ENCODE data around the gene ATP10B. TPM values are rescaled to one million over a fixed set of nuclear protein-coding genes. Genes with fewer than 3 reads are reported as not detected.

Gene ATP10B
- polyA plus RNA-seq, 1 donor (not counting 4 experiments of a cell fraction or from before 2014, with no cell fraction given): 0.25 TPM

GRCh38 chr5:160770718-160771117 is 81.3 kb downstream of the ATP10B start:
- DNase-seq (ENCODE audit: low read depth, low spot score) (no peak), FAIRE-seq (no peak)
- TF ChIP-seq CTCF (optimal IDR thresholded peaks at IDR 0.05 in 1 of 3, IDR thresholded peaks at IDR 0.05 in 1 of 3, conservative IDR thresholded peaks at IDR 0.05 in 1 of 3; ENCODE audit: extremely low read depth in 1 of 3, insufficient read depth in 2 of 3, low read length in 3 of 3) (no peak), EZH2 (IDR thresholded peaks at IDR 0.05; ENCODE audit: low read length) (no peak)
- no peaks in the 10 kb centered on the region for H3K9me3 ChIP-seq (ENCODE audit: control insufficient read depth, low read depth, low read length)
- H3K4me1 ChIP-seq (ENCODE audit: control insufficient read depth, extremely low read depth, insufficient read depth, low read length): no peaks in the 10 kb centered on the region
- H3K27ac ChIP-seq (ENCODE audit: control insufficient read depth, insufficient read depth, low read length): no peak overlapping the region
- no peak overlapping the region for H3K4me2 ChIP-seq (ENCODE audit: control insufficient read depth, extremely low read depth, insufficient read depth, low read depth, low read length)
- H2AFZ ChIP-seq (ENCODE audit: control insufficient read depth, low read length): no peak overlapping the region
- no peaks in the 10 kb centered on the region for H3K79me2 ChIP-seq (ENCODE audit: control insufficient read depth, insufficient read depth, low read length)
- dilution Hi-C loops (cut with MboI; ENCODE audit: extremely low pct_ligation_motif_present, low sequenced_read_pairs): no loop called here
- no peaks in the 10 kb centered on the region for H3K36me3 ChIP-seq (ENCODE audit: control insufficient read depth in 2 of 2, extremely low read depth in 1 of 2, insufficient read depth in 2 of 2, low read length in 2 of 2)
- H3K9me1 ChIP-seq (ENCODE audit: control insufficient read depth, extremely low read depth, insufficient read depth, low read length): no peaks in the 10 kb centered on the region
- no peaks in the 10 kb centered on the region for H3K27me3 ChIP-seq (ENCODE audit: control insufficient read depth, extremely low read depth, insufficient read depth, low read length)
- H4K20me1 ChIP-seq (ENCODE audit: control insufficient read depth, extremely low read depth, insufficient read depth, low read length): no peaks in the 10 kb centered on the region
- H3K4me3 ChIP-seq (ENCODE audit: control insufficient read depth in 2 of 3, extremely low read depth in 1 of 3, insufficient read depth in 2 of 3, low read depth in 1 of 3, low read length in 3 of 3): no peak overlapping the region
- no peak overlapping the region for H3K9ac ChIP-seq (ENCODE audit: control insufficient read depth, extremely low read depth, insufficient read depth, low read length)

DNA sequence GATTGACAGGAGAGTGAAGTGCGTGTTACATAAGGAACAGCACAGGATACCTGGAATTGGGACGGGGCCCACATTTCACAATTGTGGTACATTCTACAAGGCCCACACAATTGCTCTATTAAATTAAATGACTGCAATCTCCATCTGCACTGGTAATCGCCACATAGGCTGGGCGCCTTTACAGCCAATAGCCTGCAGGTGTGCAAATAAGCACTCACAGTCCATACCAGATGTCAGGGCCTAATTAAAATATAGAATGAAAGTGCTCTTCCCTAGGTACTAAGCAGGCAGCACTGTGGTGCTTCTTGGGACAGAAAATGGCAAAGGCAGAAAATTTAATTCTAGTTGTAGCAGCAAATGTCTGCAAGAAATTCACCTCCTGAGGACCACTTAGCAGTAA is 82.7 kb downstream of the ATP10B start:
- no peak for TF ChIP-seq EZH2 (IDR thresholded peaks at IDR 0.05; ENCODE audit: low read length)
- no peak for TF ChIP-seq CTCF (optimal IDR thresholded peaks at IDR 0.05 in 1 of 3, IDR thresholded peaks at IDR 0.05 in 1 of 3, conservative IDR thresholded peaks at IDR 0.05 in 1 of 3; ENCODE audit: extremely low read depth in 1 of 3, insufficient read depth in 2 of 3, low read length in 3 of 3)
- dilution Hi-C loops (cut with MboI; ENCODE audit: extremely low pct_ligation_motif_present, low sequenced_read_pairs): no loop called here
- no peak overlapping the region for H3K4me2 ChIP-seq (ENCODE audit: control insufficient read depth, extremely low read depth, insufficient read depth, low read depth, low read length)
- H4K20me1 ChIP-seq (ENCODE audit: control insufficient read depth, extremely low read depth, insufficient read depth, low read length): no peaks in the 10 kb centered on the region
- no peaks in the 10 kb centered on the region for H3K9me3 ChIP-seq (ENCODE audit: control insufficient read depth, low read depth, low read length)
- no peaks in the 10 kb centered on the region for H3K36me3 ChIP-seq (ENCODE audit: control insufficient read depth in 2 of 2, extremely low read depth in 1 of 2, insufficient read depth in 2 of 2, low read length in 2 of 2)
- no peaks in the 10 kb centered on the region for H3K4me1 ChIP-seq (ENCODE audit: control insufficient read depth, extremely low read depth, insufficient read depth, low read length)
- H3K9ac ChIP-seq (ENCODE audit: control insufficient read depth, extremely low read depth, insufficient read depth, low read length): no peak overlapping the region
- no peaks in the 10 kb centered on the region for H3K27me3 ChIP-seq (ENCODE audit: control insufficient read depth, extremely low read depth, insufficient read depth, low read length)
- DNase-seq (ENCODE audit: low read depth, low spot score): no peak
- no peak for FAIRE-seq
- no peak overlapping the region for H3K27ac ChIP-seq (ENCODE audit: control insufficient read depth, insufficient read depth, low read length)
- H3K4me3 ChIP-seq (ENCODE audit: control insufficient read depth in 2 of 3, extremely low read depth in 1 of 3, insufficient read depth in 2 of 3, low read depth in 1 of 3, low read length in 3 of 3): no peak overlapping the region
- no peaks in the 10 kb centered on the region for H3K9me1 ChIP-seq (ENCODE audit: control insufficient read depth, extremely low read depth, insufficient read depth, low read length)
- H3K79me2 ChIP-seq (ENCODE audit: control insufficient read depth, insufficient read depth, low read length): no peaks in the 10 kb centered on the region
- no peak overlapping the region for H2AFZ ChIP-seq (ENCODE audit: control insufficient read depth, low read length)

Measured in keratinocyte (primary cell).